Gastrocnemius medialis (tissue), 4 donors: ENCODE measurements around the gene VIPR2.

Source experiments
- CTCF ChIP-seq, 5 experiments: fragments of 450-650 bp in 3 of 5; fragments of 200-600 bp in 2 of 5; sonication (generic) in 2 of 5; IDR thresholded peaks in 4 of 5; conservative IDR thresholded peaks in 1 of 5; 1 replicate in 4 of 5; 2 replicates in 1 of 5; pipeline ENCODE4 v1.5.1; 2016 to 2019; ENCODE audit warnings: antibody characterized with exemption in 5 of 5, mild to moderate bottlenecking in 3 of 5, moderate library complexity in 3 of 5
- POLR2A ChIP-seq, 2 donors: fragments of 450-650 bp; IDR thresholded peaks; one replicate each; pipeline ENCODE4 v1.6.1; 2017; ENCODE audit warnings: antibody characterized with exemption in 2 of 2, mild to moderate bottlenecking in 2 of 2, moderate library complexity in 2 of 2

DNA sequence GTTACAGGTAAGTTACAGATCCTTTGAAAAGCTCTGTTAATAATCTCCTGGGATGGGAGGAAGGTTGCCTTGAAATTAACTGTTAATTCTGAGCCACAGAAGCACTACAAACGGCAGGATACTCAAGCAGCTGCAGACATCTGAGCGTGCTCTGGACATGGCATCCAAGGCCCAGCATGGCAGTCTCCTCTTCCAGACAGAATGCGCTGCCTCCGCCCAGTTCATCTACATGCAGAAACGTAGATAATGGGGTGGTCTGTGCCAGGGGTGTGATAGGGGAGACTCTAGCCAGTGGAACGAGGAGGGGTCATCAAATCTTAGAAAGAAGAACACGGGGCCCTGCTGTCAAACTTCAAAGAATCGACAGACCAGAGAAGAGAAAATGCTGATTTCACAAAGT, 13.8 kb downstream of the VIPR2 start:
- TF ChIP-seq CTCF (IDR thresholded peaks at IDR 0.05 in 4 of 5, conservative IDR thresholded peaks at IDR 0.05 in 1 of 5) = no peak
- TF ChIP-seq POLR2A (IDR thresholded peaks at IDR 0.05) = no peak
